ENCODE results near the gene STIM1. TPM values are rescaled to one million over a fixed set of nuclear protein-coding genes. Genes with fewer than 3 reads are reported as not detected.

The STIM1 gene
- total RNA-seq, 1 experiment from 2014 or later = 18.0 TPM

GRCh38 chr11:3823303-3823702, 32.2 kb upstream of the STIM1 start:
- TF ChIP-seq CBFB (CRISPR knock-in tag; IDR thresholded peaks at IDR 0.05; ENCODE audit: low read depth) = no peak
- no peak for TF ChIP-seq USF1 (CRISPR knock-in tag; IDR thresholded peaks at IDR 0.05)
- no peak for TF ChIP-seq ZNF671 (CRISPR knock-in tag; IDR thresholded peaks at IDR 0.05)
- no peak for ATAC-seq

GRCh38 chr11:3823762-3824506, 31.5 kb upstream of the STIM1 start:
- CTCF ChIA-PET = interaction anchor here (0.6 to 3.3 kb wide), 7 partner anchors 7 to 31 kb away, joined by 3 to 71 read pairs (median 5); partner anchors contain the start of genes RHOG and STIM1
- H3K4me3 Mint-ChIP-seq = no peak overlapping the region
- ATAC-seq (no peak), DNase-seq (ENCODE audit: low spot score) (no peak)
- H3K4me1 Mint-ChIP-seq = peaks cover 41% of the 10 kb centered on the region
- H3K9me3 Mint-ChIP-seq = no peaks in the 10 kb centered on the region
- H3K27me3 Mint-ChIP-seq (ENCODE audit: low read depth) = no peaks in the 10 kb centered on the region
- POLR2A ChIA-PET = no interaction called here
- peak overlapping the region; percentile 30; the same call in 1 of the 2 replicates for H3K27ac Mint-ChIP-seq
- peaks cover 26% of the 10 kb centered on the region for H3K36me3 Mint-ChIP-seq
- TF ChIP-seq ZNF416 (CRISPR knock-in tag; IDR thresholded peaks at IDR 0.05) (no peak), ZNF512 (CRISPR knock-in tag; IDR thresholded peaks at IDR 0.05; ENCODE audit: borderline replicate concordance) (no peak), FOXK1 (CRISPR knock-in tag; IDR thresholded peaks at IDR 0.05) (no peak), TCF7 (CRISPR knock-in tag; IDR thresholded peaks at IDR 0.05; ENCODE audit: low read depth) (no peak), RORB (CRISPR knock-in tag; IDR thresholded peaks at IDR 0.05) (no peak), ERG (CRISPR knock-in tag; IDR thresholded peaks at IDR 0.05) (no peak), GABPB1 (CRISPR knock-in tag; IDR thresholded peaks at IDR 0.05) (no peak), PRRX2 (CRISPR knock-in tag; IDR thresholded peaks at IDR 0.05) (no peak), NR1H2 (CRISPR knock-in tag; IDR thresholded peaks at IDR 0.05) (no peak), IRF2 (CRISPR knock-in tag; IDR thresholded peaks at IDR 0.05; ENCODE audit: borderline replicate concordance, low read depth) (no peak), HMGXB4 (CRISPR knock-in tag; IDR thresholded peaks at IDR 0.05) (no peak), ZBTB43 (CRISPR knock-in tag; IDR thresholded peaks at IDR 0.05) (no peak), TEAD1 (CRISPR knock-in tag; IDR thresholded peaks at IDR 0.05) (no peak), ATF2 (CRISPR knock-in tag; IDR thresholded peaks at IDR 0.05; ENCODE audit: borderline replicate concordance, low read depth) (no peak), TEAD4 (CRISPR knock-in tag; IDR thresholded peaks at IDR 0.05) (no peak), PRDM15 (CRISPR knock-in tag; IDR thresholded peaks at IDR 0.05) (no peak), ZMAT4 (CRISPR knock-in tag; IDR thresholded peaks at IDR 0.05) (no peak), MXD4 (CRISPR knock-in tag; IDR thresholded peaks at IDR 0.05; ENCODE audit: borderline replicate concordance) (no peak), ZNF317 (CRISPR knock-in tag; IDR thresholded peaks at IDR 0.05; ENCODE audit: borderline replicate concordance, low read depth) (no peak)

More at GRCh38 chr11:3823303-3823702, 32.2 kb upstream of the STIM1 start:
- Mint-ChIP-seq H3K27ac (no peak overlapping the region), H3K9me3 (no peaks in the 10 kb centered on the region), H3K4me1 (peaks cover 41% of the 10 kb centered on the region), H3K36me3 (peaks cover 24% of the 10 kb centered on the region), H3K4me3 (no peak overlapping the region), H3K27me3 (ENCODE audit: low read depth) (no peaks in the 10 kb centered on the region)
- ChIA-PET POLR2A (no interaction called here), CTCF (interaction anchor here (0.6 to 1.3 kb wide), 4 partner anchors 14 to 31 kb away, joined by 3 to 5 read pairs (median 3); no protein-coding TSS in a partner anchor)
- DNase-seq (ENCODE audit: low spot score) = no peak

All from WTC11 (cell line).